HG02588 (cell line): ENCODE results near the gene CAMKMT.

Experiments used
- ATAC-seq: cut with Tn5 transposase; IDR thresholded peaks from one replicate; pipeline ENCODE4 v1.9.1; 2021; ENCODE audit warnings: mild to moderate bottlenecking, moderate library complexity; ENCODE audit not compliant: unreplicated experiment

The CAMKMT gene

GRCh38 chr2:44361330-44362206 is at the start of gene CAMKMT, which contains the start of gene PREPL:
TSS of gene CAMKMT (plus strand) at chr2:44361947.
TSS of gene PREPL (minus strand) at chr2:44361494. CDS start at chr2:44346342, 15,152 bp downstream.
- peak; percentile 81 for ATAC-seq

GRCh38 chr2:44314362-44314761 is 47.4 kb upstream of the CAMKMT start:
- no peak for ATAC-seq

GRCh38 chr2:44315945-44316344 is 45.8 kb upstream of the CAMKMT start:
- ATAC-seq = no peak

DNA sequence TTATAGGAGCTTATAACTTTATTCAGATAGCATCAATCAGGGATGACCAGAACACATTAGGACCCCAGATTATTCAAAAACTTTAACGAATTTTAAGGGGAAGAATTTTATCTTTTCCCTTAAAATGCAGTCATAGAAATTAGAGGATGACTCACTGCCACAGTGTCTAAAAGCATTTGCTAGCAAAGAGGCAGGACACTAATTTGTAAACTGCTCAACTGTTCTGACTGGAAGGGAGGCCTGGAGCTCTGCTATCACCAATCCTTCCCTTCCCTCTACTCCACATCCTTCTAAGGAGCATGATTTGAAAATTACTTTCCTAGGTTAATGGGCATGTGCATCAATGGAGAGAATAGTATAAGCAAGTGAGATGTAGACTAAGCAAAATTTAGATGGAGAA is 40.9 kb upstream of the CAMKMT start:
- ATAC-seq = no peak

GRCh38 chr2:44321360-44321759 is 40.4 kb upstream of the CAMKMT start:
- no peak for ATAC-seq

DNA sequence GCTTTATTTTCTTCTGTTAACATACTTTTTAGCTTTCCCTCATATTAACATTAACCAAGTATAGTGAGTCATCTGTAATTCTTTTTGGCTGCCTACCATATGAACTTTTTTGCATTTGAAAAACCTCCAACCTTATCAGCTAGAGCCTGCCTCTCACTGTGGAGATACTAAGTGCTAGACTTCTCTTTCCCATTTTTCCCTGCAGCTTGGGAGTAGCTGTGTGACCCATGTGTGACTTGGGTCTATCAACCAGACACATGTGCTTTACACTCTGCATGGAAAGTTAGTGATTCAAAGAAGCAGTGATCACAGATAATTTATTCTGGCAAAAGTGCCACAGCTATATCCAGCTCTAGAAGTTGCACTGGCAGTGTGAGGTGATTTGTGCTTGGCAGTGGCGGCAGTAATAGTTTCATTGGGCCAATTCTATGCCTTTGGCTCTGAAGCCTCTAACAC is 36.7 kb upstream of the CAMKMT start:
- ATAC-seq = no peak

DNA sequence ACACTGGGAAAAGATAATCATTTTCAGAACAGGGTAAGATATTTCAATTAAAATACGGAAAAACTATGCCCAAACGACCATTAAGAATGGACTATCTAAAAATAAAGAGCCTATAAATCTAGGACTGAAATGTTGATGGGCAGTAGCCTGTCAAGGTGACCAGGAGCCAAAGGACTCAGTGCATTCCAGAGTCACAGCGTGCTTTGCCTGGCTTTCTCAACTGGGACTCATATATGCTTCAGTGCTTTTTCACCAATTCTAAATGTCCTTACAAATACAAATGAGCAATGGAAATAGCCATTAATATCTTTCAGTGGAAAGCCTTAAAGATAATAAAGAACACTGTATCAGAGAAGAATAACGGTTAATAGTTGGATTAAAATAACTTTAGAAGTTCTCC is 35.9 kb upstream of the CAMKMT start:
- no peak for ATAC-seq

GRCh38 chr2:44326548-44327264 is 35.0 kb upstream of the CAMKMT start:
- no peak for ATAC-seq

DNA sequence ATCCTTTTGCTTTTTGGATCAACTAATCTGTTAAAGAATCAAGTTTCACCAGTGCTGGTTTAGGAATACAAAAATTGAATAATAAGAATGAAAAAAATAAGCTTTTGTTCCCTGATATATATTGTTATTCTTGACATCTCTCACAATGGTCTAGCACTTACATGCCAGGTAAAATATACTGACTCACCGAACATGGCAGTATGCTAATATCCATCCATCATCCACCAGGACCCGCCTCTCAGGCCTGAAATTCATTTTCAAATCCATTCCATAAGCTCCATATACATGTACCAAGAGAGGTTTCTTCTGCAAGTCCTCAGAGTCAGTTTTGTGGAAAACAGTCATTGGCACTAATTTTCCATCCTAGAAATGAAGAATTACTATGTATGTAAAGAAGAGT is 33.0 kb upstream of the CAMKMT start:
- no peak for ATAC-seq

GRCh38 chr2:44329343-44329742 is 32.4 kb upstream of the CAMKMT start:
- no peak for ATAC-seq

DNA sequence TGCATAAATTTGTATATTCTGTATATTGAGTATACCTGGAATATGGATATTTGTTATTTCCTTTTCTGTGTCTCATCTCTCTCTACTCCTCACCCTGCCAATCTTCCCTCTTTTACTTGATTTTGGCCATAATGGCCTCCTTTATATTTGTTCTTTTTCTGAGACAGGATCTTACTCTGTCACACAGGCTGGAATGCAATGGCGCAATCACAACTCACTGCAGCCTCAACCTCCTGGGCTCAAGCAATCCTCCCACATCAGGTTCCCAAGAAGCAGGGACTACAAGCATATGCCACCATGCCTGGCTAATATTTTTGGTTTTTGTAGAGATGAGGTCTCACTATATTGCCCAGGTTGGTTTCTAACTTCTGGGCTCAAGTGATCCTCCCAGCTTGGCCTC is 30.9 kb upstream of the CAMKMT start:
- ATAC-seq = no peak

DNA sequence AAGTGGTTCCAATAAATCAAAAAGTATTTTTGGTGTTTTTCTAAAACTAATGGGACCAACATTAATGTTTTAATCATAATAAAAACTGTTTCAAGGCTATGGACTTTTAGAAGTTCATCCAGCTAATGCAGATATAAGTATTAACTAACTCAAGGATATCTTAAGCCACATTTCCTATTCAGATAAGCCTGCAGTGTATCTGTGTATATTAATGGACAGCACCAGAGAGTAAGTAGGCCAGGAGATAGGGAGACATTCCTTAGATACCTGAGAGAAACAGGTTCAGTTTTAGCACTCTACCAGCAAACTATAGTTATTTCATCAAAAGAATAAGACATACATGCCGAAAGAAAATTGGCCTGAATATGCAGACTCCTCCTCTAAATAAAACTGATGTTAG is 27.8 kb upstream of the CAMKMT start:
- no peak for ATAC-seq

DNA sequence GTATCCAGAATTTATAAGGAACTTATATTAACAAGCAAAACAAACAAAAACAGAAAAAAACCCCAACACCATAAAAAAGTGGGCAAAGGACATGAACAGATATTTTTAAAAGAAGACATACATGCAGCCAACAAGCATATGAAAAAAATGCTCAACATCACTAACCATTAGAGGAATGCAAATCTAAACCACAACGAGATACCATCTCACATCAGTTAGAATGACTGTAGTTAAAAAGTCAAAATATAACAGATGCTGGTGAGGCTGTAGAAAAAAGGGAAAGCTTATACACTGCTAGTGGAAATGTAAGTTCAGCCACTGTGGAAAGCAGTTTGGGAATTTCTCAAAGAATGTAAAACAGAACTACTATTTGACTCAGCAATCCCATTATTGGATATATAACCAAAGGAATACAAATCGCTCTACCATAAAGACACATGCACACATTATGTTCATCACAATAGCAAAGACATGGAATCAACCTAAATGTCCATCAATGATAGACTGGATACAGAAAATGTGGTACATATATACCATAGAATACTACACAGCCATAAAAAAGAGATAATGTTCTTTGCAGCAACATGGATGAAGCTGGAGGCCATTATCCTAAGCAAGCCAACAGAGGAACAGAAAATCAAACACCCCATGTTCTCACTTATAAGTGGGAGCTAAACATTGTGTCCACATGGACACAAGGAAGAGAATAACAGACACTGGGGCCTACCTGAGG is 25.8 kb upstream of the CAMKMT start:
- ATAC-seq = no peak

DNA sequence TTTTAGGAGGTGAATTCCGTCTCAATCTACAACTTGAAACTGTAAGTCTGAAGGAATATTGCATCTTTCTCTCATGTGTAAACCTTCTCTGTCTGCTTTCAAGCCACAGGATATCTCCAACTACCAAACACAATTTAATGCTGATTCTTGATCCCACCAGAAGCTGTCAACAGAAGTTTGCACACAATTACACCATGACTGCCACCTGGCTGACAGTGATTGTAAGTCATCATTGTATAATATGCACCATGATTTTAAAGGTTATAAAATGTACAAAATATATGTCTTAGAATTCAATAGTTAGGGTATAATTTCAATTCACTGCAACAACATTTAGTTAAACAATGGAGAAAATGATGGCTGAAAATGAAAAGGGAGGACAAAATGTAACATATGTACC is 18.9 kb upstream of the CAMKMT start:
- ATAC-seq = no peak

DNA sequence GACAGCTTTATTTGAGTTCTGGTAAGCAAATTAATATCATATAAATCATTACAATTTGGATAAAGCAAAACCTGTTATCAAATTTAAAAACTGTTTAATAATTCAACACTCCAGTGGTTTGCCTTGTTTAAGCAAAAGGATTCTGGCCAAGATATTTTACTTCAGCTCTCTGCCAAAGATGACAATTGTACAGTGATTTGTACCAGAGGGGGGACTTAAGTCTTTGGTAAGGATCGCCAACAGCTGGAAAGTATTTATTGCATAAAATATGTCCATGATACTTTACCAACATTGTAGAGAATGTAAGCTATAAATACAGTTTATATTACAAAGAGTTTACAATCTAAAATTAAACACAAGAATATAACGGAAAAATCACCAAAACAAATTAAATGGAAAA is 14.2 kb upstream of the CAMKMT start:
- no peak for ATAC-seq

DNA sequence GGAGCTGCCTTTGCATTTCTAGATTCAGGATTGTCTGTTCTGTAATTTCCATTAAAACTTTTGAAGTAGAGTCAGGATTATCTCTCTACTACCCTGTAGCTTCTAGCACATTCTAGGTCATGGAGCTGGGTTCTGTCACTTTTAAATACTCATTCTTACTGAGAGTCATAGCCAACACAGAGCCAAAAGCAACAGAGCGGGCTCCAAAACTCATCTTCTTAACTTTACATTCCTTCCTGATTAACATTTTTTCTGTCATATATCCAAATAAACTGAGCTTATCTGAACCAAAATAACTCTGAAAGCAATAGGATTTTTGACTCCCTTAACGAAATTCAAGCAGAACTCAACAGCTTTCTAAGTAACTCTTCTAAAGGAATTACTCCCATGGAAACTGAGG is 13.3 kb upstream of the CAMKMT start:
- ATAC-seq = no peak

GRCh38 chr2:44349506-44349905 is 12.2 kb upstream of the CAMKMT start:
- ATAC-seq = no peak

GRCh38 chr2:44351088-44351487 is 10.7 kb upstream of the CAMKMT start:
- ATAC-seq = no peak

DNA sequence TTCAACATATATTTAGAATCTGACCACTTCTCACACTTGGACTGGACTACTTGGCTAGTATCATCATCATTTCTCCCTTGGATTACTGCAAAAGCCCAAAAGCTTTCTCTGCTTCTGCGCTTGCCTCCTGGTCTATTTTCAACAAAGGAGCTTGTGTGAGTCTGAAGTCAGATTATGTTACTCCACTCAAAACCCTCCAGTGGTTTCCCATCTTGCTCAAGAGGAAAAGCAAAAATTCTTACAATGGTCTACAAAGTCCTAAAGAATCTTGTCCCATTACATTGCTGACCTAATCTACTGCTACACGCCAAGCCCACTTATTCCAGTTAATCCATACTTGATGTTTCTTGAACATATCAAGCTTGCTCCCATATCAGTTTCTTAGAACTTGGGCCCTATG is 10.1 kb upstream of the CAMKMT start:
- no peak for ATAC-seq

- no peak for ATAC-seq
These were observed 9.2 kb upstream of the CAMKMT start for GRCh38 chr2:44352510-44352909.

- ATAC-seq = no peak
These were observed 7.0 kb upstream of the CAMKMT start for GRCh38 chr2:44354761-44355160.
